Upper lobe of right lung (tissue), 1 donor: ENCODE data around the gene CCDC185. TPM values are rescaled to one million over a fixed set of nuclear protein-coding genes. Genes with fewer than 3 reads are reported as not detected.

Experiments used
- ATAC-seq: fragments of 200-7000 bp; cut with Tn5 transposase; one replicate; pipeline ENCODE4 v1.9.1; 2020; ENCODE audit warnings: mild to moderate bottlenecking, moderate library complexity
- DNase-seq: peaks from one replicate; pipeline ENCODE4 v3.0.0-alpha.2; 2020
- H3K27ac ChIP-seq: fragments of 200-600 bp; one replicate; pipeline ENCODE4 v1.8.0; 2022
- H3K27me3 ChIP-seq: fragments of 200-600 bp; one replicate; pipeline ENCODE4 v1.8.0; 2022; ENCODE audit warnings: mild to moderate bottlenecking
- H3K36me3 ChIP-seq: fragments of 200-600 bp; one replicate; pipeline ENCODE4 v1.8.0; 2022
- H3K4me1 ChIP-seq: fragments of 200-600 bp; one replicate; pipeline ENCODE4 v1.8.0; 2022
- H3K4me3 ChIP-seq: fragments of 200-600 bp; one replicate; pipeline ENCODE4 v1.8.0; 2022; ENCODE audit warnings: mild to moderate bottlenecking
- H3K9me3 ChIP-seq: fragments of 200-600 bp; one replicate; pipeline ENCODE4 v1.8.0; 2022
- CTCF ChIP-seq: fragments of 200-600 bp; IDR thresholded peaks from one replicate; pipeline ENCODE4 v1.8.0; 2022; ENCODE audit warnings: antibody characterized with exemption
- intact Hi-C: fragments of 100-400 bp; cut with DNase I; formaldehyde crosslinking; loops from one replicate; pipeline ENCODE4 v1.11.0; 2022
- total RNA-seq: library from RNA; stranded (reverse); fragmentation: NEBNext Ultra II Directional; extraction: Animal tissue kit (Norgen Biotek cat#: 25700); gene quantifications from one replicate; pipeline ENCODE4 v1.2.1, GENCODE V29; 2021
- donor health status: DM: no; HTN: yes; CAD: no; lungs with severe emphysema.

Gene CCDC185
- total RNA-seq, 1 donor from 2014 or later: not detected

GRCh38 chr1:223347583-223347982 is 45.6 kb upstream of the CCDC185 start:
- DNase-seq (no peak), ATAC-seq (no peak)
- no peaks in the 10 kb centered on the region for H3K36me3 ChIP-seq
- H3K4me3 ChIP-seq: no peak overlapping the region
- H3K27ac ChIP-seq: no peak overlapping the region
- no peaks in the 10 kb centered on the region for H3K4me1 ChIP-seq
- TF ChIP-seq CTCF: no peak
- H3K9me3 ChIP-seq: no peaks in the 10 kb centered on the region
- peaks cover 11% of the 10 kb centered on the region for H3K27me3 ChIP-seq
- intact Hi-C loops: no loop called here

GRCh38 chr1:223348439-223348838 is 44.8 kb upstream of the CCDC185 start:
- no peak for TF ChIP-seq CTCF
- Histone ChIP-seq H3K9me3 (no peaks in the 10 kb centered on the region), H3K36me3 (no peaks in the 10 kb centered on the region), H3K4me3 (no peak overlapping the region), H3K4me1 (no peaks in the 10 kb centered on the region), H3K27ac (no peak overlapping the region), H3K27me3 (peaks cover 15% of the 10 kb centered on the region)
- DNase-seq (no peak), ATAC-seq (no peak)
- intact Hi-C loops: no loop called here

- Histone ChIP-seq H3K27me3 (peaks cover 17% of the 10 kb centered on the region), H3K27ac (no peak overlapping the region), H3K9me3 (no peaks in the 10 kb centered on the region), H3K36me3 (no peaks in the 10 kb centered on the region), H3K4me1 (no peaks in the 10 kb centered on the region), H3K4me3 (no peak overlapping the region)
- DNase-seq (no peak), ATAC-seq (no peak)
- intact Hi-C loops: no loop called here
- no peak for TF ChIP-seq CTCF
Measured at GRCh38 chr1:223349241-223349640, 44.0 kb upstream of the CCDC185 start.

- Histone ChIP-seq H3K4me3 (no peak overlapping the region), H3K27me3 (peaks cover 17% of the 10 kb centered on the region), H3K36me3 (no peaks in the 10 kb centered on the region), H3K27ac (no peak overlapping the region), H3K4me1 (no peaks in the 10 kb centered on the region), H3K9me3 (no peaks in the 10 kb centered on the region)
- DNase-seq: no peak
- no peak for TF ChIP-seq CTCF
- intact Hi-C loops: no loop called here
- ATAC-seq: peak; percentile 18
Measured at GRCh38 chr1:223350361-223350908, 42.8 kb upstream of the CCDC185 start.

GRCh38 chr1:223352944-223353343 is 40.3 kb upstream of the CCDC185 start:
- no peak for ATAC-seq
- H3K4me1 ChIP-seq: no peaks in the 10 kb centered on the region
- no peak for TF ChIP-seq CTCF
- DNase-seq: no peak
- no peak overlapping the region for H3K27ac ChIP-seq
- no peaks in the 10 kb centered on the region for H3K9me3 ChIP-seq
- H3K4me3 ChIP-seq: no peak overlapping the region
- peaks cover 17% of the 10 kb centered on the region for H3K27me3 ChIP-seq
- no peaks in the 10 kb centered on the region for H3K36me3 ChIP-seq
- intact Hi-C loops: no loop called here

- Histone ChIP-seq H3K36me3 (no peaks in the 10 kb centered on the region), H3K9me3 (no peaks in the 10 kb centered on the region), H3K4me1 (no peaks in the 10 kb centered on the region), H3K4me3 (no peak overlapping the region), H3K27me3 (peaks cover 17% of the 10 kb centered on the region), H3K27ac (no peak overlapping the region)
- intact Hi-C loops: no loop called here
- ATAC-seq: no peak
- TF ChIP-seq CTCF: no peak
- DNase-seq: no peak
Measured at GRCh38 chr1:223353939-223354338, 39.3 kb upstream of the CCDC185 start.
